Stimulated activated memory B cell treated with anti-CD40 and anti-IgM and Interleukin-4, amounts not matched to agents 10 μg/mL and 1 μg/mL and 100 μg/mL, for 72 hours (primary cell): ENCODE measurements around the gene SENP6.

ENCODE experiments used
- ATAC-seq: fragments of 150-1000 bp; cut with Tn5 transposase; 2 replicates; pipeline ENCODE4 v1.10.0; 2021
- H3K27ac Mint-ChIP-seq: one replicate; pipeline ENCODE4 v1.8.0; 2022; ENCODE audit warnings: mild to moderate bottlenecking, mixed read lengths
- H3K27me3 Mint-ChIP-seq: one replicate; pipeline ENCODE4 v1.8.0; 2022; ENCODE audit warnings: mixed read lengths
- H3K36me3 Mint-ChIP-seq: one replicate; pipeline ENCODE4 v1.8.0; 2022; ENCODE audit warnings: mixed read lengths
- H3K4me1 Mint-ChIP-seq: one replicate; pipeline ENCODE4 v1.8.0; 2022; ENCODE audit warnings: mixed read lengths
- H3K4me3 Mint-ChIP-seq: one replicate; pipeline ENCODE4 v1.8.0; 2022; ENCODE audit warnings: mild to moderate bottlenecking, moderate library complexity, mixed read lengths
- H3K9me3 Mint-ChIP-seq: one replicate; pipeline ENCODE4 v1.8.0; 2022; ENCODE audit warnings: mixed read lengths

The SENP6 gene

GRCh38 chr6:75600768-75601167 lies 912 bp upstream of the SENP6 start:
- Mint-ChIP-seq H3K4me1 (peaks cover 50% of the 10 kb centered on the region), H3K27ac (peak overlapping the region; percentile 96), H3K27me3 (no peaks in the 10 kb centered on the region), H3K9me3 (no peaks in the 10 kb centered on the region), H3K36me3 (peaks cover 7% of the 10 kb centered on the region), H3K4me3 (peak overlapping the region; percentile 56)
- no peak for ATAC-seq

GRCh38 chr6:75602246-75603105 lies 796 bp downstream of the SENP6 start:
- peaks cover 7% of the 10 kb centered on the region for H3K36me3 Mint-ChIP-seq
- peak; percentile 68 for ATAC-seq
- no peaks in the 10 kb centered on the region for H3K27me3 Mint-ChIP-seq
- peak overlapping the region; percentile 96 for H3K27ac Mint-ChIP-seq
- H3K4me1 Mint-ChIP-seq: peaks cover 66% of the 10 kb centered on the region
- no peaks in the 10 kb centered on the region for H3K9me3 Mint-ChIP-seq
- peak overlapping the region; percentile 98 for H3K4me3 Mint-ChIP-seq

- Mint-ChIP-seq H3K9me3 (no peaks in the 10 kb centered on the region), H3K4me3 (peak overlapping the region; percentile 98), H3K27me3 (no peaks in the 10 kb centered on the region), H3K4me1 (peaks cover 68% of the 10 kb centered on the region), H3K27ac (peak overlapping the region; percentile 96), H3K36me3 (peaks cover 7% of the 10 kb centered on the region)
- no peak for ATAC-seq
Observed at GRCh38 chr6:75603106-75603420, 1.4 kb downstream of the SENP6 start.

- Mint-ChIP-seq H3K27ac (no peak overlapping the region), H3K4me3 (peak overlapping the region; percentile 3), H3K36me3 (peaks cover 7% of the 10 kb centered on the region)
Observed at GRCh38 chr6:75604294-75604693, 2.6 kb downstream of the SENP6 start.

GRCh38 chr6:75605635-75606034 lies 4.0 kb downstream of the SENP6 start:
- no peaks in the 10 kb centered on the region for H3K9me3 Mint-ChIP-seq
- peaks cover 74% of the 10 kb centered on the region for H3K4me1 Mint-ChIP-seq
- H3K36me3 Mint-ChIP-seq: peaks cover 7% of the 10 kb centered on the region
- H3K27me3 Mint-ChIP-seq: no peaks in the 10 kb centered on the region
- no peak for ATAC-seq
- peak overlapping the region; percentile 9 for H3K27ac Mint-ChIP-seq
- no peak overlapping the region for H3K4me3 Mint-ChIP-seq

More at GRCh38 chr6:75604294-75604693, 2.6 kb downstream of the SENP6 start:
- no peaks in the 10 kb centered on the region for H3K27me3 Mint-ChIP-seq
- H3K4me1 Mint-ChIP-seq: peaks cover 69% of the 10 kb centered on the region
- no peaks in the 10 kb centered on the region for H3K9me3 Mint-ChIP-seq
- no peak for ATAC-seq

- Mint-ChIP-seq H3K36me3 (no peaks in the 10 kb centered on the region), H3K4me3 (peak overlapping the region; percentile 22), H3K27me3 (no peaks in the 10 kb centered on the region), H3K27ac (peak overlapping the region; percentile 44), H3K9me3 (no peaks in the 10 kb centered on the region), H3K4me1 (peaks cover 95% of the 10 kb centered on the region)
- no peak for ATAC-seq
Observed at GRCh38 chr6:75608304-75608703, 6.6 kb downstream of the SENP6 start.

- H3K27me3 Mint-ChIP-seq: no peaks in the 10 kb centered on the region
- H3K36me3 Mint-ChIP-seq: no peaks in the 10 kb centered on the region
- no peaks in the 10 kb centered on the region for H3K9me3 Mint-ChIP-seq
- peak overlapping the region; percentile 44 for H3K27ac Mint-ChIP-seq
- peaks cover 88% of the 10 kb centered on the region for H3K4me1 Mint-ChIP-seq
- no peak for ATAC-seq
- peak overlapping the region; percentile 22 for H3K4me3 Mint-ChIP-seq
Observed at GRCh38 chr6:75608956-75609533, 7.4 kb downstream of the SENP6 start.

- no peaks in the 10 kb centered on the region for H3K27me3 Mint-ChIP-seq
- H3K27ac Mint-ChIP-seq: no peak overlapping the region
- H3K4me3 Mint-ChIP-seq: no peak overlapping the region
- no peak for ATAC-seq
- peaks cover 83% of the 10 kb centered on the region for H3K4me1 Mint-ChIP-seq
- H3K9me3 Mint-ChIP-seq: no peaks in the 10 kb centered on the region
- H3K36me3 Mint-ChIP-seq: no peaks in the 10 kb centered on the region
Observed at GRCh38 chr6:75609639-75610590, 8.2 kb downstream of the SENP6 start.

GRCh38 chr6:75611011-75611701 lies 9.5 kb downstream of the SENP6 start:
- no peak for ATAC-seq
- H3K27me3 Mint-ChIP-seq: no peaks in the 10 kb centered on the region
- no peaks in the 10 kb centered on the region for H3K36me3 Mint-ChIP-seq
- peak overlapping the region; percentile 38 for H3K4me3 Mint-ChIP-seq
- no peaks in the 10 kb centered on the region for H3K9me3 Mint-ChIP-seq
- H3K4me1 Mint-ChIP-seq: peaks cover 82% of the 10 kb centered on the region
- H3K27ac Mint-ChIP-seq: peak overlapping the region; percentile 81

- no peaks in the 10 kb centered on the region for H3K9me3 Mint-ChIP-seq
- H3K4me1 Mint-ChIP-seq: peaks cover 76% of the 10 kb centered on the region
- ATAC-seq: peak; percentile 87
Observed at GRCh38 chr6:75611702-75612375, 10.2 kb downstream of the SENP6 start.

GRCh38 chr6:75612434-75612833 lies 10.8 kb downstream of the SENP6 start:
- H3K4me3 Mint-ChIP-seq: peak overlapping the region; percentile 59
- peak overlapping the region; percentile 81 for H3K27ac Mint-ChIP-seq
- ATAC-seq: peak; percentile 51

More at GRCh38 chr6:75611702-75612375, 10.2 kb downstream of the SENP6 start:
- no peaks in the 10 kb centered on the region for H3K36me3 Mint-ChIP-seq
- peak overlapping the region; percentile 59 for H3K4me3 Mint-ChIP-seq
- H3K27ac Mint-ChIP-seq: peak overlapping the region; percentile 81
- no peaks in the 10 kb centered on the region for H3K27me3 Mint-ChIP-seq

GRCh38 chr6:75613056-75613501 lies 11.4 kb downstream of the SENP6 start:
- H3K27ac Mint-ChIP-seq: peak overlapping the region; percentile 81
- no peaks in the 10 kb centered on the region for H3K27me3 Mint-ChIP-seq
- no peaks in the 10 kb centered on the region for H3K9me3 Mint-ChIP-seq
- H3K4me1 Mint-ChIP-seq: peaks cover 72% of the 10 kb centered on the region
- peaks cover 6% of the 10 kb centered on the region for H3K36me3 Mint-ChIP-seq
- ATAC-seq: no peak
- H3K4me3 Mint-ChIP-seq: peak overlapping the region; percentile 59

More at GRCh38 chr6:75612434-75612833, 10.8 kb downstream of the SENP6 start:
- peaks cover 72% of the 10 kb centered on the region for H3K4me1 Mint-ChIP-seq
- H3K27me3 Mint-ChIP-seq: no peaks in the 10 kb centered on the region
- H3K9me3 Mint-ChIP-seq: no peaks in the 10 kb centered on the region
- peaks cover 1% of the 10 kb centered on the region for H3K36me3 Mint-ChIP-seq

GRCh38 chr6:75618437-75618836 lies 16.8 kb downstream of the SENP6 start:
- H3K27ac Mint-ChIP-seq: no peak overlapping the region
- H3K4me1 Mint-ChIP-seq: peaks cover 56% of the 10 kb centered on the region
- no peaks in the 10 kb centered on the region for H3K27me3 Mint-ChIP-seq
- no peaks in the 10 kb centered on the region for H3K9me3 Mint-ChIP-seq
- no peak for ATAC-seq
- peaks cover 14% of the 10 kb centered on the region for H3K36me3 Mint-ChIP-seq
- no peak overlapping the region for H3K4me3 Mint-ChIP-seq

- Mint-ChIP-seq H3K27ac (peak overlapping the region; percentile 63), H3K9me3 (no peaks in the 10 kb centered on the region), H3K27me3 (no peaks in the 10 kb centered on the region), H3K4me1 (peaks cover 56% of the 10 kb centered on the region), H3K36me3 (peaks cover 14% of the 10 kb centered on the region), H3K4me3 (no peak overlapping the region)
- no peak for ATAC-seq
Observed at GRCh38 chr6:75619230-75619899, 17.7 kb downstream of the SENP6 start.
